SHP77 (cell line): Measurements from ENCODE around the gene DYNLL1.
"Not testable (repeated sequence)": the region's sequence is repeated elsewhere in the genome, so short reads cannot be mapped to it uniquely, and the experiment has no call there.

ENCODE experiments used
- DNase-seq, 2 experiments: peaks; one replicate each; lab custom pipeline; 2025; lab: John Stamatoyannopoulos, UW

The DYNLL1 gene

DNA sequence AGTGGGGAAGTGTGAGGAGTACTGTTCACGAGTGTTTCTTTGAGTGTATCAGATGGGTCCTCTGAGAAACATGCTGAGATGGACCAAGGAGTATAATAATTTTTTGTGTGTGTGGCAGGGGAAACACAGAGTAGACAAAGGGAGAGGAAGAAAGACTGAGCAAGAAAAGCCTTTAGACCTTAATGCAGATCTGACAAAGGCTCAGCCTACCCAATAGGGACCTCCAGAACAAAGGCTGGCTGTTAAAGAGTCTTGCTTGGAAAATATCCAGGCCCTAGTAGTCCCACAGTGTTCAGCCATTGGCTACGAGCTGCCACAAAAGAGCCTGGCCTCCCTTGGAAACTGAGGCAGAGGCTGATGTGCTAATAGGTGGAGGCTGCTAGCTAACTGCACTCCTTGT lies 19.6 kb downstream of the DYNLL1 start:
- DNase-seq: no peak

DNA sequence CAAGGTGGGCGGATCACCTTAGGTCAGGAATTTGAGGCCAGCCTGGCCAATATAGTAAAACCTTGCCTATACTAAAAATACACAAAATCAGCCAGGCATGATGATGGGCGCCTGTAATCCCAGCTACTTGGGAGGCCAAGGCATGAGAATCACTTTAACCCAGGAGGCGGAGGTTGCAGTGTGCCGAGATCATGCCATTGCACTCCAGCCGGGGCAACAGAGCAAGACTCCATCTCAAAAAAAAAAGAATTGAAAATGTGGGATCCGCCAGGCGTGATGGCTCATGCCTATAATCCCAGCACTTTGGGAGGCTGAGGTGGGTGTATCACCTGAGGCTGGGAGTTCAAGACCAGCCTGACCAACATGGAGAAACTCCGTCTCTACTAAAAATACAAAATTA lies 23.4 kb downstream of the DYNLL1 start:
- not testable (repeated sequence) for DNase-seq

DNA sequence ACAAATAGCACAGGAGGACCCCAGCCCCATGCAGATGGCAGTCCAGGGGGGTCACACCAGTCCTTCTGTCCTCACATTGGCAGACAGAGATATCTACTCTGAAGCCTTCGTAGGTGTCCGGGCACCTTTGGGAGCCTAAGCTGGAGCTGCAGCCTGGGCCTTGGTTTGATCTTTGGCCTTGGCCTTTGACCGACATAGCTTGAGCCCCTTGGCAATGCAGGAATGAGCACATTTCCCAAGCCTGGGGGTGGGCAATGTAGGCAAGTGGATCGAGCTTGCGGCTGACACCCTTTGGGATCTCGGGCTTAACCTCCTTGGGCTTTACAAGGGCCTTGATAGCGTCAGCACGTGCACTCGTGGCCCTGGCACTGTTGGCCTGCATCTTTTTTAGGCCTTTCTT lies 26.7 kb downstream of the DYNLL1 start:
- DNase-seq: no peak

DNA sequence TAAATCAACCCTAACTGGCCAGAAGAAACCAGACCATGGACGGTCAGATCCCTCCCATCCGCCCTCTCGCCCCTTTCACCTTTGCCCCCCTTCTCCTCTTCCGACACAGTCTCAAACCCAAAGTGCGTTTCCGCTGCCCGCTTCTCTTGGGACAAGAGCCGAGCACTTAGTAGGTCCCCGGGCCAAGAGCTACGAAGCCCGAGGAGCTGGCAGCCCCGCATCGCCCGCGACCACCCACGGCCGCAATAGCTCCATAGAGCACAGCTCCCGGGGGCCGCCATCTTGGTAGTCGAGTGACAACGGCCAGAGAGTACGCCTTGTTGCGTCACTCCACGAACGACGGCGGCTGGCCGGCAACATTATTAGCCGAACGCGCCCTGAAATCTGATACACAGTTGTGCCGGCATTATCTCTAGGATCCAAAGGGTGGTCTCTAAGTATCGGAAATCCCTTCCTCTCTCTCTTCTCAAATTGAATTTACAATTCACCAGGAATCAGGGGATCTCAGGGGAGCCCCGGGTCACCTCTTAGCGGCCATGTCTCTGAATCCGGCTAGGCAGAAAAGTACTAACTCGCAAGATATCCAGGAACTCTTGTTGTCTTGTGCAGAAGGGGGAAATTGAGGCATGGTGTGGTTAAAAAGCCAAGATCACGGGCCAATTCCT lies 33.1 kb downstream of the DYNLL1 start, which contains the start of gene COQ5:
COQ5 (minus strand) TSS at position 298 of the 665 bp plus-strand sequence; CDS start at position 281, 17 bp downstream.
- DNase-seq: peak; percentile 89 to 91

DNA sequence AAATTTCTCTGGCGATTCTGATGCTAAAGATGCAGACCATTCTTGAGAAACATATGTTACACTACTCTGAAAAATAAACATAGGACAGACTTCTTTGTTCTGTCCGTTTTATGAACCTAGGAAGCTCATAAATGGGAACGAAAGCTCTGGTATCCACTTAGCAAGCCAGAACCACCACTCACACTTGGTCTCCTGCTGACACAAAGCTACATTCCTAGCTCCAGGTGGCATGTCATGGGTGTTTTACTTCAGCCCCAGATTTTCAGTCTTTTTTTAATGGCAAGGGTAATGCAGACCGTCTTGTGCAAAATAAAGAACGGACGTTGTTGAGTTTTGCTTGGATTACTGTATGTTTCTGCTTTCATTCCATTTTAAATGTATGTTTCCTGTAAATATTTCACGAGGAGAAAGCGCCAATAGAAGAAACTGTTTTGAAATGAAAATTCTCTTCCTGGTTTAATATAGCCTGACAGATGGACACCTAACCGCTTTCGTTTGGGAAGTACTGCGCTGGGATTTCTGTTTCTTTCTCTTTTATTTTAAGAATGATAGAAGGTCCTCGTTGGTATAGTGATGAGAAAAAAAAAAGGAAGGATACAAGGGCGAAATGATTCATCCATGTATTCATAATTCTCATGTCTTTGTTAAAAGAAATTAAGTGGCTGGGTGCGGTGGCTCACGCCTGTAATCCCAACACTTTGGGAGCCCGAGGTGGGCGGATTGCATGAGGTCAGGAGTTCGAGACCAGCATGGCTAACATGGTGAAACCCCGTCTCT lies 33.9 kb downstream of the DYNLL1 start:
- DNase-seq: peak; percentile 32 to 58

DNA sequence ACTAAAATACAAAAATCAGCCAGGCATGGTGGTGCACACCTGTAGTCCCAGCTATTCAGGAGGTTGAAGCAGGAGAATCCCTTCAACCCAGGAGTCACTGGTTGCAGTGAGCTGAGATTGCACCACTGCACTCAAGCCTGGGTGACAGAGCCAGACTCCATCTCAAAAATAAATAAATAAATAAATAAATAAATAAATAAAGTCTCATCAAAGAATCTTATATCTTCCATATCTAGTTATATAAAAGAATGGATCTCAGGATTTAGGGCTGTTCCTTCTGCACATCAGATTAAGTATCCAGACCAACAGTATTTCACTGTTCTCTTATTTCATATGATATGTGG lies 34.5 kb downstream of the DYNLL1 start:
- not testable (repeated sequence) for DNase-seq

DNA sequence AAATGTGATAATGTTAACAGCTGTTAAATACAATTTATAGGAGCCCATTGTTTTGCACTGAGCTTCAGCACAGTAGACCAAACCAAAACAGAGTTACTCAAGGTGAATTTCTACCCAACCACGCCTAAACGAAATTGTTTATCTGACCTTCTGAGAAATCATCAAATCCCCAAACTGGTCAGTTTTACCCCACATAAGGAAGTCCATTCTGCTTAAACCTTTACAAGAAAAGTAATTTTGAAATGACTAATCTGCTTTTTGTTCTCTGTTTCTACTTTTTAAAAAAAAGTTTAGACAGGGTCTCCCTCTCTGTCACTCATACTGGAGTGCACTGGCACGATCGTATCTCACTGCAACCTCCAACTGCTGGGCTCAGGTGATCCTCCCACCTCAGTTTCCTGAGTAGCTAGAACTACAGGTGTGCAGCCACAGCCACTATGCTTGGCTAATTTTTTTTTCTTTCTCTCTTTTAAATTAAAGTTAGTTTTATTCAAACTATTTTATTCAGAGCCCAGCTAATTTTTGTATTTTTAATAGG lies 36.9 kb downstream of the DYNLL1 start:
- DNase-seq: no peak

DNA sequence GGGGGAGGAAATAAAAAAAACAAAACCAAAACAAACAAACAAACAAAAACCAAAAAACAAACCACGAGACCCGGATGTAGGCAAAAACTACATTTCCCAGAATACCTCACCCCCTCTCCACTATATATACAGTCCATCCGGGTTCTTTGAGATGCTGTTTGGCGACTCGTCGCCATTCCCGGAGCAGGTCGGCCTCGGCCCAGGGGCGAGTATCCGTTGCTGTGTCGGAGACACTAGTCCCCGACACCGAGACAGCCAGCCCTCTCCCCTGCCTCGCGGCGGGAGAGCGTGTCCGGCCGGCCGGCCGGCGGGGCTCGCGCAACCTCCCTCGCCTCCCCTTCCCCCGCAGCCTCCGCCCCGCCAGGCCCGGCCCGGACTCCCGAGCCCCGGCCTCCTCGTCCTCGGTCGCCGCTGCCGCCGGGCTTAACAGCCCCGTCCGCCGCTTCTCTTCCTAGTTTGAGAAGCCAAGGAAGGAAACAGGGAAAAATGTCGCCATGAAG lies 38.3 kb downstream of the DYNLL1 start, which contains the start of gene RNF10:
RNF10 (plus strand) TSS at position 154 of the 500 bp plus-strand sequence. CDS start 456 bp downstream, outside the sequence.
- peak; percentile 88 to 89 for DNase-seq

DNA sequence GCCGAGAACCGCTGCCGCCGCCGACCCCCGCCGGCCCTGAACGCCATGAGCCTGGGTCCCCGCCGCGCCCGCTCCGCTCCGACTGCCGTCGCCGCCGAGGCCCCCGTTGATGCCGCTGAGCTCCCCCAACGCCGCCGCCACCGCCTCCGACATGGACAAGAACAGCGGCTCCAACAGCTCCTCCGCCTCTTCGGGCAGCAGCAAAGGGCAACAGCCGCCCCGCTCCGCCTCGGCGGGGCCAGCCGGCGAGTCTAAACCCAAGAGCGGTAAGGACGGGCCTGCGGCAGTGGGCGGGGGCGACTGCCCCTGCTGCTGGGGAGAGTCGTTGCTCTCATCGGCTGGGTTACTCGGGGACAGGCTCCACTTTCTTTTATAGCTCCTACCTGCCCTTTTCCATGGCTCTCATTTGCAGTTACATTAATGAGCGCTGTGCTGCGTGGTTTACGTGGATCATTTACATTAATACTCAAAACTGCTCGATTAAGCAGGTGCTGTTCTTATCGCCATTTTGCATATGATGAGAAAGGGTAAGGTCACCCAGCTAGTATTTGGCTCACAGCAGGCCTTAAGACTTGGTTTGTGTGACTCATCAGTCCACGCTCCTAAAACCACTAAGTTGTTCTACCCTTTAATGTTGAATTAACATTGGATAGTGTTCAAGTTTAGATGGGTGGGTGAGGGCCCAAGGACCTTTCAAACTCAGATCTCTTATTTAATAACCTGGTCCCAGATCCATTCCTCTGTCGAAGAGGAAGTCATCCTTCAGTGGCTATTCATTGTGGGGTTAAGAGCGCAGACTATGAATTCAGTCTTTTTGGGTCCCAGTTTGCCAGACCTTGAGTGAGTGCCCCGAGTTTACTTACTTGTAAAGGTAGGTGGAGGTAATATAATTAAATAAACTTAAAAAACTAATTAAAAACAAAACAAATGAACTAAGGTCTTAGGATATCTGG lies 39.1 kb downstream of the DYNLL1 start:
- DNase-seq: peak; percentile 11 to 61

DNA sequence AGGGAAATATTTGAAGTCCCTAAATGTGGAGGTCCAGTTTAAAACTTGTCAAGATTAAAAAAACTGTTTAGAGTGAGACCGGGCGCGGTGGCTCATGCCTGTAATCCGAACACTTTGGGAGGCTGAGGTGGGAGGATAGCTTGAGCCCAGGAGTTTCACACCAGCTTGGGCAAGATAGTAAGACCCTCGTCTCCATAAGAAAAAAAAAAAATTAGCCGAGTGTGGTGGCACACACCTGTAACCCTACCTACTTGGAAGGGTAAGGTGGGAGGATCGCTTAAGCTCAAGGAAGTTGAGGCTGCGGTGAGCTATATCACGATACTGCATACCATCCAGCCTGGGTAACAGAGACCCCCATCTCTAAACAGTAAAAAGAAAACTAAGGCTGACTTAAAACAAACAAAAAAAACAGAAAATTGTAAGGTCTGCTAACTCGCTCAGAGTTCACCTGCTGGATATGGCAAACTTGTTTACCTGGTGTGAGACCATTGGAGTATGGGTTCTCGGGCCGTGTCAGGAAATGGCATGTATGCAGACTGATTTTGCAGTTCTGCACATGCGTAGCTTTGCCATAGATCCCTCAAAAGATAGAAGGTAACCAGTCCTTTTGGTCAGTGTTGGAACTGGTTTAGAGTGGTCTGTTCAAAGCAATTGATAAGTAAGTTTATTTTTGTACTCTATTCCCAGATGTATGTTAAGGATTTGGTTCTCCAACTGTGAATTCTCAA lies 40.3 kb downstream of the DYNLL1 start:
- DNase-seq: no peak

DNA sequence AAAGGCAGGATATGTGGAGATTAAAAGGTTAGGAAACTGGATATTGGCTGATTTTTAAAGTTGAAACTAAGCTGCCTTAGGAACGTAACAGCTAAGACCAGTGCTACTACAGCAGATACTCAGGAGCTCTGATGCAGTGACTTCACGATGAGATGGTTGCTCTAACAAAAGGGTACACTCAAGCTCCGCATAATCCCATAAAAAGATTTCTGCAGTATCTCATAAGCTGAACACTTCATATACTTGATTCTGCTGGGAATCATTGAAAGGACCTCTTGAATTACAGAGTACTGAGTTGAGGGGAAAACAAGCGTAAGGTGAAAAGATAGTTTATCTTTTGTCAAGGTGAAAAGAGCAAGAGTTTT lies 41.9 kb downstream of the DYNLL1 start:
- no peak for DNase-seq

DNA sequence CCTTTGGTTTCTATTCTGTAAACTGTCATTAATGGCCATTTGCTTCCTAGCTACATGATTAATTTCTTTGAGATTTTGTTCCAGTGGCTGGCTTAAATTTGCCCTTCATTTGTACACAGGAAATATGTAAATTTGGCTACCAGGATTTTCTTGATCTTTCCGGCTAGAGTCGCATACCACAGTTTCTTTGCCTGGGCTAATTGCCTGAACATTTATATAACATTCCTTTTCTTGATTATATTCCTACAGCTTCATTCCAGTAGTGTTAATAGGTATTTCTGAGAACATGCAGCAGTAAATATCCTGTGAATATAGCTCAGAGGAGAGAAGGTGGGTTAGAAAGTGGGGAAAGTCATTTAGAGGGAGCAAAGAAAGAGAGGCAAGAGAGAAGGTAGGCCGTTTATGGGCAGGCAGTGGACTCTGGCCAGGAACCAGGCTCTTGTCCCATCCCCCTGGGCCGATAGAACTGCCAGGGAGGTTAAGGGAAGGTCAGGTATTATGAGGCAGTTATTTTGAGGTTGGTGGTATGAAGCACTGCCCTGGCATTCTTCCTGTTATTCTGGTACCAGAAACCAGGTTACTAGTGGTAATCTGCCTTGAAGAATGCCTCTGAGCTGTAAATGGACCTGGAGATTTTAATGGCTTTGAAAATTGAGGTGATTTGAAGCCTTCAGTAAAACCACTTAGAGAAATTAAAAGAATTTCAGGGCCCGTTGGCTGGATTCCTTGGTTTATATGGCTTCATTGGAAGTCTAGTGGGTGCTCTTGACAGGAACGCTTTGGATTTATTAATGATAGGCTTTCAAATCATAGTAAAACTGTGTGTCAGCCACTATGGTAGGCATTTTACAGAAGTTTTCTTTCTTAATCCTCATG lies 42.6 kb downstream of the DYNLL1 start:
- DNase-seq: no peak

DNA sequence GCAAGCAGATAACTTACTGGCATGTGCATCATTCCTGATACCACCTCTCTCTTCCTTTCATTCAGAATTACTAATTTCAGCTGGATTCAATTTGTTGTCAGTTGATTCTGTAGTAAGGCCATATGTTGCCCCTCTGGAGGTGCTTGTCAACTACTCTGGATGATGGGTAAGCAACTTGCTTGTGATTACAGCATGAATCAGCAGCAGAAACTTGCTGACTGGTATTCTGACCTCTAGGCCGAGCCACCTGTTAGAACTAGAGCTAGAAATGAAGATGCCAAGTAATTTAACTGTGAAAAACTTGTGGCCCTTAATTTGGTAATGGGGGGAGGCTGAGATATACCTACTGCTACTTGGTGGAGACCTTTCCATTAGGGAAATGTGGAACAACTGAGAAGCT lies 43.4 kb downstream of the DYNLL1 start:
- DNase-seq: no peak

DNA sequence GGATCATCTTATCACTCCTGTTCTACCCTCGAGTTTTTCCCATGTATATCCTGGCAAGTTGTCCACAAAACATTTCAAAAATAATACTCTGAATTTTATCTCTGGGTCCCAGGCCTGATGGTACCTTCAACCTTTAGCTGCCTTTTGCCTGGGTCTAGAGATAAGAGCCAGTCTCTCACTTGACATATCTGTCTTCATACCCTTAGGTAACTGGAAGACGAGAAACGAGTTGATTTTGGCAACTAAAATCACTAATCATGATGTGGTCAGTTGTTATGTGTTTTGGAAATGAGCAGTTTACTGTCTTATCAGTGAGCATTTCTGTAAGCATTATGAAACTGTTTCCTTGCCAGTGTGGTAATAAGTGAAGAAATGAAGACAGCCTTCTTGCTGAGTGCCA lies 44.5 kb downstream of the DYNLL1 start:
- no peak for DNase-seq

DNA sequence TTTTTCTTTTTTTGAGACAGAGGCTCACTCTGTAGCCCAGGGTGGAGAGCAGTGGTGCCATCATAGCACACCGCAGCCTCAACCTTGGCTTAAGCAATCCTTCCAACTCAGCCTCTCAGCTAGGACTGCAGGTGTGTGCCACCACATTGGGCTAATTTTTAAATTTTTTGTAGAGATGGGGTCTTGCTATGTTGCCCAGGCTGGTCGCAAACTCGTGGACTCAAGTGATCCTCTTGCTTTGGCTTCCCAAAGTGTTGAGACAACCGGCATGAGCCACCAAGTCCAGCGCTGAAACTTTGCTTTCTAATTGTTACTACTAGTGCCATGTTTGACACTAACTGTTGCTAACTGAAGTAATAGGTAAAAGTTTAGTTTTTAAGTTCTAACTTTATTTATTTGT lies 46.3 kb downstream of the DYNLL1 start:
- DNase-seq: no peak

DNA sequence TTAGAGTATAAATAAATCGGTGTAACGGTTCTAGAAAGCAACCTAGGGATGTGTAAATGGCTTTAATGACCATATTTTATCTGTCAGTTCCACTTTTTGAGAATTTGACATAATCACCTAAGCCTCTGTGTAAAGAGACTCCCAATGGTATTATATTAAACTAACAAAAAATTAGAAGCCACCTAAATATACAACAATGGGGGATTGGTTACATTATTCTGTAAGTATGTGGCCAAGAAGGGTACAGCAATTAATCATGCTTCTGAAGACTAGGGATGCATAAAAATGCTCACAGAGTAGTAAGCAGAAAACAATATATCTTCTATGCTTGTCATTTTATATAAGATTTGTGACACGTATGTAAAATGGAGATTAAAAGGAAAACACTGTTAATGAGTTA lies 48.8 kb downstream of the DYNLL1 start:
- no peak for DNase-seq

DNA sequence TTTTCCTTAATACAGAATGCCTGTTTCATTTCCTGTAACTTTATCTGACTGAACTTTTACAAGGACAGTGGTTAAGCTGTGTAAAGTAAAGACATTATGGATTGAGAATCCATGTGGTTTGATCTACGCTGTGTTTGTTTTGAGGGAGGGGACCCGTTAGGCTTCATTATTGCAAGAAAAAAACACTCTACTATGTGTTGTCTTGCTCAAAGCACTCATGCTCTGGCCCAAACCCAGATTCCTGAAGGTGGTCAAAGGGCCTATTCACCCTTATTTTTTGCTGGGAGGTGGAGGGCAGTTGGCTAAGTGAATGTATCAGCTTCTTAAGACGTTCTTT lies 50.1 kb downstream of the DYNLL1 start:
- DNase-seq: no peak
